Measurements from ENCODE around the gene SORD. TPM values are rescaled to one million over a fixed set of nuclear protein-coding genes. Genes with fewer than 3 reads are reported as not detected.
"Not testable (repeated sequence)": the region's sequence is repeated elsewhere in the genome, so short reads cannot be mapped to it uniquely, and the experiment has no call there.

The SORD gene
- total RNA-seq: 15.1 and 15.5 TPM in 2 replicates

DNA sequence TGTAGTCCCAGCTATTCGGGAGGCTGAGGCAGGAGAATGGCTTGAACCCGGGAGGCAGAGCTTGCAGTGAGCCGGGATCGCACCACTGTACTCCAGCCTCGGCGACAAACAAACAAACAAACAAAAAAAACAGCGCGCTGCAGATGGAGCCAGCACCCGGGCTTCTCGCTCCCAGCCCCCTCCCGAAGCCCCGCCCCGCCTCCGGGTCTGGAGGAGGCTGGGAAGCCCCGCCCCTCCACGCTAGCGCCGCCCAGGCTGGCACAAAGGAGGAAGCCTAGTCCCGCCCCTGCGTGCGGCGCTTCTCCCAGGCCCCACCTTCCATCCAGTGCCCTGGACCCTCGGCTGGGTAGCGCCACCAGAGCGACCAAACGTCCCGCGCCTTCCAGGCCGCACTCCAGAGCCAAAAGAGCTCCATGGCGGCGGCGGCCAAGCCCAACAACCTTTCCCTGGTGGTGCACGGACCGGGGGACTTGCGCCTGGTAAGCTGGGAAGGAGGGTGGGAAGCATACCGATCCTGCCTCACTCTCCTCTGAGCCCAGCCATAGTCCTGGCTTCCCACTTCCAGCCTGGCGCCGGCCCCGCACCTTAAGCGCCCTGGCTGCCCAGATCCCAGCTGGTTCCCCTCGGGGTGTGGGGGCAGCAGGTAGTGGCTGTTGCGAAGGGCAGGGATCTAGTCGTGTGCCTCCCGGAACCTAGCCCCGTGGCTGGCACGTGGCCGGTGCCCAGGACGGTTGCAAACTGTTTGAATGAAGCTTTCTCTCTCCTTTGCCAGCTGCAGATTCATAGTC lies at the start of gene SORD:
TSS of gene SORD (plus strand) at position 325 of the 788 bp plus-strand sequence. CDS start at position 414, 89 bp downstream.
- Mint-ChIP-seq H3K27ac (no peak within 1 kb of the TSS), H3K9me3 (no peaks in the 10 kb centered on the region), H3K36me3 (ENCODE audit: low read depth) (no peaks in the 10 kb centered on the region), H3K27me3 (peaks cover 15% of the 10 kb centered on the region), H3K4me3 (peak within 1 kb of the TSS; percentile 89), H3K4me1 (peaks cover 27% of the 10 kb centered on the region)
- CTCF ChIA-PET: interaction anchor here (1.7 kb wide), 2 partner anchors 12 to 15 kb away, joined by 5 to 7 read pairs; no protein-coding TSS in a partner anchor
- POLR2A ChIA-PET: interaction anchor here (1.7 to 2.8 kb wide), 2 partner anchors 13 to 26 kb away, joined by 6 to 12 read pairs; no protein-coding TSS in a partner anchor
- TF ChIP-seq, protein P1, sequence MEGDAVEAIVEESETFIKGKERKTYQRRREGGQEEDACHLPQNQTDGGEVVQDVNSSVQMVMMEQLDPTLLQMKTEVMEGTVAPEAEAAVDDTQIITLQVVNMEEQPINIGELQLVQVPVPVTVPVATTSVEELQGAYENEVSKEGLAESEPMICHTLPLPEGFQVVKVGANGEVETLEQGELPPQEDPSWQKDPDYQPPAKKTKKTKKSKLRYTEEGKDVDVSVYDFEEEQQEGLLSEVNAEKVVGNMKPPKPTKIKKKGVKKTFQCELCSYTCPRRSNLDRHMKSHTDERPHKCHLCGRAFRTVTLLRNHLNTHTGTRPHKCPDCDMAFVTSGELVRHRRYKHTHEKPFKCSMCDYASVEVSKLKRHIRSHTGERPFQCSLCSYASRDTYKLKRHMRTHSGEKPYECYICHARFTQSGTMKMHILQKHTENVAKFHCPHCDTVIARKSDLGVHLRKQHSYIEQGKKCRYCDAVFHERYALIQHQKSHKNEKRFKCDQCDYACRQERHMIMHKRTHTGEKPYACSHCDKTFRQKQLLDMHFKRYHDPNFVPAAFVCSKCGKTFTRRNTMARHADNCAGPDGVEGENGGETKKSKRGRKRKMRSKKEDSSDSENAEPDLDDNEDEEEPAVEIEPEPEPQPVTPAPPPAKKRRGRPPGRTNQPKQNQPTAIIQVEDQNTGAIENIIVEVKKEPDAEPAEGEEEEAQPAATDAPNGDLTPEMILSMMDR (IDR thresholded peaks at IDR 0.05): no peak
- intact Hi-C loops (cut with micrococcal nuclease): loop anchor here (1.0 to 10.0 kb wide), 5 partner anchors 25 to 596 kb away; partner anchors contain the start of gene CTDSPL2
- peak; percentile 91 for DNase-seq
- peak; percentile 100 for ATAC-seq (ENCODE audit: low read depth)

DNA sequence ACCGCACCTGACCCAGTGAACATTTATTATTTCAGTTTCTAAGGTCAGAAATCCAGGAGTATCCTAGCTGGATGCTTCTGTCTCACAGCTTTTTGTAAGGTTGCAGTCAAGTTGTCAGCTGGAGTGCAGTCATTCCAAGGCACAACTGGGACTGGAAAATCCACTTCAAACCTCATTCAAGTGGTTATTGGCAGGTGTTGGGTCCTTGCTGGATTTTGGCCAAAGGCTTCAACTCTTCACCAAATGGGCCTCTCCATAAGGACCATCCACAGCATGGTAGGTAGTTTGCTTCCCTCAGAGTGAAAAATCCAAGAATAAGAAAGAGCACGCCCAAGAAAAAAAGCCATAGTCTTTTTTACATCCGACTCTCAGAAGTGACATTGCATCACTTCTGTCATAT lies 46.8 kb upstream of the SORD start:
- H3K27ac Mint-ChIP-seq; H3K27me3 Mint-ChIP-seq; H3K4me1 Mint-ChIP-seq; intact Hi-C loops (cut with micrococcal nuclease); POLR2A ChIA-PET; ATAC-seq (ENCODE audit: low read depth); CTCF ChIA-PET; H3K9me3 Mint-ChIP-seq; DNase-seq; H3K36me3 Mint-ChIP-seq (ENCODE audit: low read depth); H3K4me3 Mint-ChIP-seq: not testable (repeated sequence)

DNA sequence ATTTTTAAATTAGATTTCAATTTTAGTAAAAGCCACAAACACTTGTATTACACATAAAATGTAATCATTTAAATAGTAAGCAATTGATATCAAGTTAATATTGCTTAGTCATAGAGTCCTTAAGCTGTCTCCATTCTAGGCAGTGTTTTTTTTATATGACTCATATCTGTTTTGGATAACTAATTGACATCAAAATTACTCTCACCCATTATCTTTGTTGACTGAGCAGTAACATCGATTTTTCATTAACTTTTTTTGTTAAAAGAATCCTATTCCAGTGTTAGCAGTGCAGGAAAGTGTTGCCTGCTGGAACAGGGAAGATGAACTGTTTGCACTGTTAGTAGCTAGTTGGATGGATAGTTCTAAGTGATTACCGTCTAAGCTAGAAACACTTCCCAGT lies 45.2 kb upstream of the SORD start:
- H3K4me3 Mint-ChIP-seq; H3K27me3 Mint-ChIP-seq; CTCF ChIA-PET; H3K36me3 Mint-ChIP-seq (ENCODE audit: low read depth); H3K4me1 Mint-ChIP-seq; ATAC-seq (ENCODE audit: low read depth); H3K27ac Mint-ChIP-seq; DNase-seq; POLR2A ChIA-PET; intact Hi-C loops (cut with micrococcal nuclease); H3K9me3 Mint-ChIP-seq: not testable (repeated sequence)

DNA sequence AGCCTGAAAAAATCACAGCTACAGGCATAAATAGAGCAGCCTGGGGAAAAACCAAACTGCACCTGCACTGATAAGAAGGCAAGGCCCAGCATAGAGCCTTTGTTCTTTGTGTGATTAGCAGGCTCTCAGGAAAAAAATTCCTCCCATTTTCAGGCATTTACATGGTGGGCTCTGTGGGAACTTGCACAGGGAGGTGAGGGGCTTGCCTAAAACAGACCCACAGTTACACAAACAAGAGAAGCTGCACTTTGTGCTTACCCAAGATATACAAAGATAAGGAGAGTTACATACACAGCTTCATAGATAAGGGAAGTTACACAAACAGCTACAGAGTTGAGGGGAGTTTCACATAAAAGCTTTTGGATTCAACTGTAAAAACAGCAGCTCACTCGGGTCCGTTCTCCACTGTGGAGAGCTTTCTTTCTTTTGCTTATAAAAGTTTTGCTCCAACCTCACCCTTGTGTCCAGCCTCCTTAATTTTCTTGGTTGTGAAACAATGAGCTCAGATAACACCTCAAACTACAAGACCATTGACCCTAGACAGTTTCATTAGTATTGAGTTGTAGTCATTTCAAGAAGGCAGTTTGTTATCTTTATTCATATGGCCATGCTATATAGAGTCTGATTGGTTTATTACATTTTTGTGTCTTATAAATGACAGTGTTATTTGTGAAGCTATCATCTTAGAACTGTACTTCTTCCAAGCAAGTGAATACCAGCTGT lies 43.2 kb upstream of the SORD start:
- ATAC-seq (ENCODE audit: low read depth); H3K27ac Mint-ChIP-seq; H3K36me3 Mint-ChIP-seq (ENCODE audit: low read depth); H3K4me3 Mint-ChIP-seq; H3K4me1 Mint-ChIP-seq; DNase-seq; CTCF ChIA-PET; H3K27me3 Mint-ChIP-seq; intact Hi-C loops (cut with micrococcal nuclease); H3K9me3 Mint-ChIP-seq: not testable (repeated sequence)
- POLR2A ChIA-PET: interaction anchor here (0.5 kb wide), 1 partner anchor 41 kb away, joined by 3 read pairs; no protein-coding TSS in a partner anchor

DNA sequence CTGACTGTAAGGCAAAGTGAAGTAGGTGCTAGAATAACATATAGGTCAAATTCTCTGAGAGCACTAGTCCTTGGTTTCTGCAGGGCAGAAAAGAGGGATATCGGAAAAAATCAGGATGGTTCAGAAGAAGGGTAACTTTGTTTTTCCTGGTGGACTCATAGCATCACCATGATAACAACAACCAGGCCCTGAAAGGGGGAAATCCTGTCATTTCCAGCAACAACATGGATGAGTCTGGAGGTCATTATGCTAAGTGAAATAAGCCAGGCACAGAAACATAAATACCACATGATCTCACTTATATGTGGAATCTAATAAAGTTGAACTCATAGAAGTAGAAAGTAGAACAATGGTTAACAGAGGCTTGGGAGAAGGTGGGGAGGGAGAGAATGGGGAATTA lies 38.9 kb upstream of the SORD start:
- DNase-seq; H3K4me1 Mint-ChIP-seq; H3K36me3 Mint-ChIP-seq (ENCODE audit: low read depth); H3K9me3 Mint-ChIP-seq; CTCF ChIA-PET; ATAC-seq (ENCODE audit: low read depth); H3K4me3 Mint-ChIP-seq; POLR2A ChIA-PET; intact Hi-C loops (cut with micrococcal nuclease); H3K27me3 Mint-ChIP-seq; H3K27ac Mint-ChIP-seq: not testable (repeated sequence)

DNA sequence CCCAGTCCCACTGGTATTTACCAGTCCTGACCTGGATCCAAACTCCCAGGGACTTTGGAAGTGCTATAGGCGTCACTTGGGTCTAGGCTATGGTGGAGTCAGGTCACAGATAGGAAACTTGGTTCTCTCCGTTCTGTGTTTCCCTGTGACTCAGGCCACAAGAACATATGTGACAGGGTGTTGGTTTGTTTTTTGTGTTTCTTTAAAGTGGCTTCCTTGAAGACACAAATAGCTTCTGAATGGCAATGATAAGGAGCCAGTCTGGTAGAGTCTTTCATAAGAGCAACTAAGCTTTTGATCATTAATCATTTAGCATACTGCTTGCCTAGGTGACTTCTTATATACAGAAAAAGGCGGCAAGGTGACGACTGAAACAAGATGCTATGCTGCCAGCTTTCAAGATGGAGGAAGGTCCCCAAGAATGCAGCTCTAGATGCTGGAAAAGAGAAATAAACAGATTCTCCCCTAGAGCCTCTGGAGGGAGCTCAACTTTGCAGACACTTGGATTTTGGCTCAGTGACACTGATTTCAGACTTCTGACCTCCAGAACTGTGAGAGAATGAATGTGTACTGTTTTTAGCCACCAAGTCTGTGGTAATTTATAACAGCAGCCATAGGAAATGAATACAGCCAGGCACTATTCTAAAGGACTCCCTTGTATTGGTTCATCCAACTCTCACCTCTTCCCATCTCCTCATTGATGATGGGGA lies 36.5 kb upstream of the SORD start:
- H3K9me3 Mint-ChIP-seq; ATAC-seq (ENCODE audit: low read depth); H3K36me3 Mint-ChIP-seq (ENCODE audit: low read depth); H3K4me3 Mint-ChIP-seq; POLR2A ChIA-PET; H3K4me1 Mint-ChIP-seq; CTCF ChIA-PET; intact Hi-C loops (cut with micrococcal nuclease); DNase-seq; H3K27ac Mint-ChIP-seq: not testable (repeated sequence)
- H3K27me3 Mint-ChIP-seq: peaks cover 10% of the 10 kb centered on the region

DNA sequence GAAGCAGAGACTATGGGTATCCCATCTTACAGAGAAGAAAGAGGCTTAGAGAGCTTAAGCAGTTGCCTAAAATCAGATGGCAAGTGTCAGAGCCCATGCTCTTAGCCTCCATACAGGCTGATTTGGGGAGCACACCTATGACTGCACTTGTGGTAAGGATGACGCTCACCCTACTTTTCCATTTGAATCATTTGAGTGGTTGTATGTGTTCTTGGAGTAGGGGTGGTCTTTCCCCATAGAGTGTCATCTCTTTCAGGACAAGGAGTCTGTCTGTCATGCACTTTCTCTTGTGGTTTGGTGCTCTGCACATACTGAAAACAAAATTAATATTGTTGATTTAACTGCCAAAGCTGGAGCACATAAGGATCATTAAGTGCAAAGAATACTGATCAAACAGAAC lies 35.3 kb upstream of the SORD start:
- DNase-seq; H3K36me3 Mint-ChIP-seq (ENCODE audit: low read depth); H3K9me3 Mint-ChIP-seq; H3K4me3 Mint-ChIP-seq; CTCF ChIA-PET; H3K4me1 Mint-ChIP-seq; ATAC-seq (ENCODE audit: low read depth); H3K27ac Mint-ChIP-seq; intact Hi-C loops (cut with micrococcal nuclease); POLR2A ChIA-PET: not testable (repeated sequence)
- H3K27me3 Mint-ChIP-seq: peaks cover 15% of the 10 kb centered on the region

DNA sequence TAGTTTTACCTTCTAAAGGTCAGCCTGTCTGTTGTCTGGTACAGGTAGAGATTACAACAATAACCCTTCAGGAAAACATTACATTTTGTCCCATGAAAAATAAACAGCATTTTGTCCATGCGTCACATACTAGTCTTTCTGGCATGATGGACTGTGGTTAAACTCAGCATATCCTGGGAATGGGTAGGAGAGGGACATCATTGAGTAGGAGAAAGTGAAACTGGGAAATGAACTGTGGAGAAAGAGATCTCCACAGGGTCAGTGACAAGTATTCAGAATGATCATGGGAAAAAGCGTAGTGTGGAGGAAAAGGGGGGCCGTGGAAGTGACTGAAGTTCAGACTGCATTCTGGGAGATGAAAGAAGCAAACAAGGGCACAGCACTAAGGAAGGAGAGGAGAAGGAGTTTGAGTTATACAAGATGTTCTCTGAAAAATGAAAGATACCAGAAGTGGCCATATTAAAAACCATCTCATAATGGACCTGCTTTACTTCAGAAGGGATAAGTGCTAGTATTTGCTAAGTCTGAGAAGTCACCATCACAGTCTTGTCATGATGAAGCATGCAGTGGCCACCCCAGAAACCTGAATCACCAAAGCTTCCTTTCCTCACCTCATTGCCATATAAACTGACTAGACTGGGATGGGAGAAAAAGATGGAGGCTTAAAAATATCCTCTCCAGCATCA lies 34.7 kb upstream of the SORD start:
- intact Hi-C loops (cut with micrococcal nuclease): not testable (repeated sequence)

DNA sequence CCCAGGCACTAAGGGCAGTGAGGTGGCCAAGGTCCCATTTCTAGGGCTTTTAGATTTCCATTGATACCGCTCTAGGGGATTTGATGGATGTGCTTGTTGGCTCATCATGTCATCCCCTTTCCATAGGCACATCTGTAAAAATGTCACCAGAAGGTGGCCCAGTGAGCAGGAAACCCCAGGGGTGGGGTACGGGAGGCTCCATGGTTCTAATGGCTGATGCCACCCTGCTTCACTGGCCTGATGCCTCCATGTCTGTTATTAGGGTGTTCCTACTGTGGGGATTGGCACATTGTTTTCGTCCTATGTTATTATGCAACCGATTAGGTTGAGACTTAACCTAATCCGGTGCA lies 34.1 kb upstream of the SORD start:
- ATAC-seq (ENCODE audit: low read depth); POLR2A ChIA-PET: not testable (repeated sequence)

More for the DNA sequence above, 34.7 kb upstream of the SORD start:
- H3K9me3 Mint-ChIP-seq; H3K4me1 Mint-ChIP-seq; ATAC-seq (ENCODE audit: low read depth); DNase-seq; H3K36me3 Mint-ChIP-seq (ENCODE audit: low read depth); POLR2A ChIA-PET; H3K4me3 Mint-ChIP-seq; H3K27ac Mint-ChIP-seq; CTCF ChIA-PET: not testable (repeated sequence)
- H3K27me3 Mint-ChIP-seq: peaks cover 16% of the 10 kb centered on the region

DNA sequence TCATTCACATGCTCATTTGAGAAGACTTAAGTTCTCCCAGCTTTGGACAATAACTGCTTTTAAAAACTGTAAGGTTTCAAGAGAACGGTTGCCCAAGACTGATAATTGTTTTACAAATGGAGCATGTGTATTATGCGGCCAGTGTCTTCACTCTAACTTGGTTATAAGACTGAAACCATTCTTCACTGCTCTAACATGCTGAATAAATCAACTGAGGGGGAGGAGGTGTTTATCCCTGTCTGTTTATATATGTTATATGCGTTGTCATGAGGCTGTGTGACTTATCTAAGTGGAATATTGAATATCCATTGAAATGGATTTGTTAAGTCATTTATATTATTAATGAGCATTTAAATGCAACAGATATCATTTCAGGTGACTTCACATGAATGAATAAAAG lies 25.4 kb upstream of the SORD start:
- intact Hi-C loops (cut with micrococcal nuclease); H3K27ac Mint-ChIP-seq; H3K36me3 Mint-ChIP-seq (ENCODE audit: low read depth); H3K4me1 Mint-ChIP-seq; DNase-seq; H3K27me3 Mint-ChIP-seq; ATAC-seq (ENCODE audit: low read depth); H3K9me3 Mint-ChIP-seq; H3K4me3 Mint-ChIP-seq; CTCF ChIA-PET: not testable (repeated sequence)
- POLR2A ChIA-PET: interaction anchor here (0.7 kb wide), 1 partner anchor 89 kb away, joined by 5 read pairs; no protein-coding TSS in a partner anchor

More for the DNA sequence above, 34.1 kb upstream of the SORD start:
- H3K9me3 Mint-ChIP-seq; H3K36me3 Mint-ChIP-seq (ENCODE audit: low read depth); CTCF ChIA-PET; DNase-seq; intact Hi-C loops (cut with micrococcal nuclease); H3K4me3 Mint-ChIP-seq; H3K27ac Mint-ChIP-seq; H3K4me1 Mint-ChIP-seq: not testable (repeated sequence)
- H3K27me3 Mint-ChIP-seq: peaks cover 16% of the 10 kb centered on the region

All from activated B cell treated with CpG ODN at 0.5 μM for 24 hours (primary cell).